NCI-H2107 treated with DMSO at 0.1 percent for 48 hours (cell line): Measurements from ENCODE around the gene BRI3BP.

Source experiments
- DNase-seq: peaks from one replicate; lab custom pipeline; 2025; ENCODE audit not compliant: unreplicated experiment; lab: John Stamatoyannopoulos, UW

Gene BRI3BP, protein sequence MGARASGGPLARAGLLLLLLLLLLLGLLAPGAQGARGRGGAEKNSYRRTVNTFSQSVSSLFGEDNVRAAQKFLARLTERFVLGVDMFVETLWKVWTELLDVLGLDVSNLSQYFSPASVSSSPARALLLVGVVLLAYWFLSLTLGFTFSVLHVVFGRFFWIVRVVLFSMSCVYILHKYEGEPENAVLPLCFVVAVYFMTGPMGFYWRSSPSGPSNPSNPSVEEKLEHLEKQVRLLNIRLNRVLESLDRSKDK

DNA sequence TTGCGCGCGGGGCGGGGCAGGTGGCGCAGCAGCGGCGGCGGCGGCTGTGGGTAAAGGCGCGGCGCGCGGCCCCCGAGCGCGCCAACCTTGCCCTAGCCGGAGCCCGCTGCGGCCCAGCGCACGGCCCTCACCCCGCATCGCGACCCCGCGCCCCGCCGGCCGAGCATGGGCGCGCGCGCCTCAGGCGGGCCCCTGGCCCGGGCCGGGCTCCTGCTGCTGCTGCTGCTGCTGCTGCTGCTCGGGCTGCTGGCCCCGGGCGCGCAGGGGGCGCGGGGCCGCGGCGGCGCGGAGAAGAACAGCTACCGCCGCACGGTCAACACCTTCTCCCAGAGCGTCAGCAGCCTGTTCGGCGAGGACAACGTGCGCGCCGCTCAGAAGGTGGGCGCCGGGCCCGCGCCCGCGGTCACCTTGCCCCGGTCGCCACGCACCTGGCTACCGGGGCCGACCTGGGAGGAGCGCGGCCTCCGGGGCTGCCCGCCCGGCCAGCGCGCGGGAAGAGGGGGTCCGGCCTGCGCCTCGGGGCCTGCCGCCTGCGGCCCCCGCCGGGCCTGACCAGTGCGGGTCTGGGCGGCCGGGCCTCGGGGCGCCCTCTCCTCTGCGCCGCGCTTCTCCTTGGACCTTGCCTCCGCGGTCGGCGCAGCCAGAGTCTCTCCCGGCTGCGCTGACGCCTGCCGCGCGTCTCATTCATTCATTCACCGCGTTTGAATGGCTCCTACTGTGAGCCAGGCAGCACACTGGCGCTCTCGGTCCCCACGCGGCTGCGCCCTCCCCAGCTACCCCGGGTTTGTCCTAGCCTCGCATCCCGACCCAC is at the start of gene BRI3BP:
Gene BRI3BP (plus strand): TSS at position 20 of the 811 bp plus-strand sequence. CDS start 146 bp downstream, at position 166.
- DNase-seq, result no peak

DNA sequence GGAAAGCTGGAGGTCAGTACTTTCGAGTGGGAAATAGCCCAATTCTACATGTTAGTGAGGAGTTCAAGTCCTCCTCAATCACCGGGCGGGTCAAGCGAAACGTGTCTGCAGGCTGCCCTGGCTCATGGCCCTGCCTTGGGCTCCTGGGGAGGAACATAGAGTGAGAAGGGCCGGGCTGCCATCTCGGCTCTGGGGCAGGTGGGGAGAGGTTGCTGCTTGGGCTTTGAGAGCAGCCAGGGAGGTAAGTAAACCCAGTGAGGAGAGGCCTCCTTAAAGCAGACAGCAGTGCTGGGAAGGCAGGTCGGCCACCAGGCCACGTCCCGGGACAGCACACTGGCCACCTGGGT is 47.0 kb upstream of the BRI3BP start:
- no peak for DNase-seq

DNA sequence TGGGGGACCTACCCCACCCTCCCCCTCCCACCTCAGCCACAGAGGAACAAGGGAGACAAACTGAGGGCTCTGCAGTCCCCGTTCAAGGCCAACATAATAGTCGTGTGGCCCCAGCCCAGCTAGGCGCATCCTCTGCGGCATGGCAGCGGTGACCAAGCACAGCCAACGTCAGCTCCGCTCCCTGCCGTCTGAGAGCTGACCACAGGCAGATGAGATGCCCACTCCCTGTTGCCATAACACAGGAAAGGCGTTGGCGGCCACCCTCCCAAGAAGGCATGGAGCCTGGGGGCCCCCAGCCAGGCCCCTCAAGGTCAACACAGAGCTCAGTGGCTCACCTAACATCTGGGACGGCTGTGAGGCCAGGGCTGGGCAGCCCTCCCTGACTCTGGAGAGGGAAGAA is 46.4 kb upstream of the BRI3BP start:
- DNase-seq, result no peak

DNA sequence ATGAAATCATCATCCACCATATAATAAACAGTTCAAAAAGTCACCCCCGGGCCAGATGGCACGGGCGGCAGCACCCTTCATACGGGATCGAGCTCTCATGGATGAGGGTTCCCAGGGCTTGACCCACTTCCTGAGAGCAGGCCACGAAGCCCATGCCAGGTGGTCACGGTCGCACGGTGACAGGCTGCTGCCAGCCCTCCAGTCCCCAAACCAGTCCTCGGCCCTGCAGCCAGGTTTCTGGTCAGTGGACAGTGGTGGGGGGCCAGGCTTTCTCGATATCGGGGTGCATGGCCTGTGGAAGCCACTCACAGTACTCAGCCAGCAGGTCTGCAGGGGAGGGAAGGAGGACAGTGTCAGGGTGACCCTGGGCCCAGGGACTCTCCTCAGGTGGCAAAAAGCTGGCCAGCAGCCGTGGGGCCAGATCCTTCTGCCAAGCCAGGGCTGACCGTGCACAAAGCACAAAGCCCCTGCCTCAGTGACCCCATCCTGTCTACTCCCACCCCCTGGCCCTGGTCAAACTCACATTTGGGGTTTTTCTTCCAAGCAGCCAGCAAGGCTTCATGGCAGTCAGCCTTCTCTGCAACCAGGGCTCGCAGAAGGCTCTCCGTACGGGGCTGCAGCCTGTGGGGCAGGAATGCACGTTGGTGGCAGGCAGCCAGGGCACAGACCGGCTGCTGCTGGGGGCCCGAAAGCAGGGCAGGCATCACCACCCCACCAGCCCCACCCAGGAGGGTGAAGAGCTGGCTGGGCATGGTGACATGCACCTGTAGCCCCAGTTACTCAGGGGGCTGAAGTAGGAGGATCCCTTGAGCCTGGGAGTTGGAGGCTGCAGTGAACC is 45.7 kb upstream of the BRI3BP start:
- no peak for DNase-seq

DNA sequence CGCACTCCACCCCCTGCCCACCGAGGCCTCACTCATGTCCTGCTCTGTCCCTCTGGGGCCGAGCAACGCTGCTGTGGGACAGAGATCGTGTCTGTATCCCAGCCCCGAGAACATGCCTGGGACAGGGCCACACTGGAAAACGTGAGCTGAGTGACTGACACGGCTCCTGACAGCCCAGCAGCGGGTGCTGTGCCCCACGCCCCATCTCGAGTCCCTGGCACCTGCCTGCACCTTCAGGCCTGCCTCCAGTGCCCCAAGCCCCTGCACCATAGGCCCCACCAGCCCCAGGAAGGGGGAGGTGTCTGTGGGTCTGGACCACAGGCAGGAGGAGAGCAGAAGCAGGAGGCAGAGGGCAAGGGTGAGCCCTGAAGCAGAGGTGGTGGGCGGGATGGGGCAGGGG is 44.4 kb upstream of the BRI3BP start:
- no peak for DNase-seq

DNA sequence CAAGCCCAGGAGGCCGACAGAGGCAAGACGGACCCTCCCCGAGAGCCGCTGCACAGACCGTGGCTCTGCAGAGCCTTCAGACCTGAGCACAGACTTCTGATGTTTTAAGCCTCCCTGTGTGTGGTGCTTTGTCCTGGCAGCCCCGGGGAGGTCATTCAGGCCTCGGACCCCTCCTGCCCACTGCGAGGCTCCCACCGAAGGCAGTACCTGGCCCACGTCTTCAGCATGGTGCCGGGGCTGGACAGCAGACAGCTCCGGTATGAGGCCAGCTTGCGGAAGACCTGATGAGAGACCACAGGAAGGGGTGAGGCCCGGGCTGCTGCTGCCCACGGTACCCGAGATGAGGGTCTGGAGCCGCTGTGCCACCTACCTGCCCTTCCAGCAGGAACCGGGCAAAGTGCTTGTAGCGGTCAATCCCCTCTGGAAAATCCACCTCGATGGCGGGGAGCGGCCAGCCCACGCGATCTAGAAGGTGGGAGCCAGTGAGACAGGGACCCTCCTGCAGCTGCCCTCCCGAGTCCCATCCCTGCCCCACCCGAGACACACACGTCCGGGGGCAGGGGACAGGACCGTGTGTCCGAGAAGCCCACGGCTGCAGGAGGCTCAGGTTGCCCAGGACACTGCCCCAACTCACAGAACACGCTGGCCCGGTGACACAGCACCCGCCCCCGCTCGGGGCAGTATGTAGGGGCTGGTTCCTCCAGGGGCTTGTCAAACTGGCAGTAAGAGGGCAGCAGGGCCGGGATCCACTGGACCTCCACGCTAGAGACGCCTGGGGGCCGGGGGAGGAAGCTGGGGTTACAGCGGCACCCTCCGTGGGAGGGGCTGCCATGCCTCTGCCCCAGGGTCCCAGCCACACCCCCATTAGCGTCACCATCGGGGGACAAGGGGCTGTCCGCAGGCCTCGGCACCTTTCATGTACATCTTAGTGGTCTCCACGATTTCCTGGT is 43.4 kb upstream of the BRI3BP start:
- no peak for DNase-seq

DNA sequence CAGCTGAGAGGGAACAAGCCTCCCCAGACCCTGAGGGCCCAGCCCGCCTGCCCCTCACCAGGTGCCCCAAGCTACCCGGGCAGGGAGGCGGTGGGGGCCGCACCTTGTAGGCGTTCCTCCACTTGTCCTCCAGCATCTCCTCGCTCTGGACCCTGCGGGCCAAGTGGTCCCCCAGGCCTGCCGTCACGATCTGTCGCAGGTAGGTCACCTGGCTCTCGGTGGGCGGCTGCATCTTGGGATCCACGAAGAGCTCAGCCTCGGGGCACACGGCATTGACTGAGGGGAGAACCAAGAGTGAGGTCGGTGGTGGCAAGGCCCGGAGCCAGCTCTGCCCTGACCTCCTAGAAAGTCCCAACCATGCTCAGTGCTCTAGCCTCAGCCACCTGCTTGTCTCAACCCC is 41.1 kb upstream of the BRI3BP start:
- DNase-seq, result no peak

DNA sequence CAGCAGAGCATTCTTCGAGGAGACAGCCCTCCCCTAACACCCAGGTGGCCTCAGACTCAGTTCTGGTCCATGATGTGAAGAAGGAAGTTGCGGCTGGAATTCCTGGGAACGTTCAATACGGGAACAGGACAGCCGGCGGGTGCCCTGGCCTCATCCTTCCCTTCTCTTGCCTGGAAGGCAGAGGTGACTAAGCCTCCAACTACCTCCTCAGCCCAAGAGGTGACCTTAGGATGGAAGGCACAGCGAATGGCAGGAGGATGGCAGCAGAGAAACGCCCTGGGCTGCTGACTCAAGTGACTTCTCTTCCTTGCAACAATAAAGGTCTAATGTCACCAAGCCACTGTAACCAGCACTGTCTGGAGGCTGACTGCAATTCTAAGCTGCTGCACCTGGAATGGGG is 40.6 kb upstream of the BRI3BP start:
- no peak for DNase-seq

DNA sequence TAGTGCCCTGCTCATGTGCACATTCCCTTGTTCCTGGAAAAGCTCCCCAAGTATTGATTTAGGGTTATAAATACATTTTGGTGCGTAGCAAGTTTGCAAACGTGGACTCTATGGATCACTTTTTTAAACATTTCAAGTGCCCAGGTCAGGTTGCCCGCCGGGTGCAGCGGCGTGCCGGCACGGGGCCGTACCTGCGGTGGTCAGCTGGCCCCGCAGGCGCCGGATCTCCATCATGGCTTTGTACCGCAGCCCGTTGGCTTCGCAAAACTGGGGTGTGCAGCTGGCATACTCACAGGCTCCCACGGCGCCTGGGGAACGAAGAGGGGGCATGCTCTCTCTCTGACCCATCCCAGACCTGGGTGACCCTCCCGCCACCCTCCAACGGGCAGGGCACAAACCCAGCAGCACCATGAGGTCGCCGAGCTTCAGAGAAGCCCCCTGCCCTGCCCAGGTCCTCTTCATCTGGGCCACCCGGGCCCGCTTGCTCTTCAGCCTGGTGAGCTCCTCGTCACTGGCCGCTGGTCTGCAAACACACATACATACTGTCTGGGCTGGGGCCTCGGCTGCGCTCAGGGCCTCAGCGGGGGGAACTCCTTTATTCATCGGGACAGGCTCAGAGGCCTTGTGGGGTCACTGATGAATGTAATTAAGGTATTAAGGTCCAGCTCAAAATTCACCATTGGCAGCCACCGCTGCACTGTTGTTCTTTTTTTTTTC is 39.6 kb upstream of the BRI3BP start:
- DNase-seq, result no peak

DNA sequence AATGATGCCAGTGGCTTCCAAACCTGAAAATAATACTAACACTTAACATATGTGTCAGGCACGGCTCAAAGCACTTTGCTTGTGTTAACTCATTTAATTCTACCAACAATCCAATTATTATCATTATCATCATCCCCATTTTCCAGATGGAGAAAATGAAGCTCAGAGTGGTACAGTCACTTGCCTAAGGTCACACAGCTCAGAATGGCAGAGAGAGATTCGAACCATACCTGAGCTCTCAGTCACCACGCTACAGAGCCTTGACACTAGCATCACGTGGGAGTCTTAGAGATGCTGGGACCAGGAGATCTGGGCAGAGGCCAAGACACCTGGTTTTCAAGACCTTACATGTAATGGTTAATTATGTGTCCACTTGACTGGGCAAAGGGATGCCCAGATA is 38.7 kb upstream of the BRI3BP start:
- DNase-seq, result no peak

DNA sequence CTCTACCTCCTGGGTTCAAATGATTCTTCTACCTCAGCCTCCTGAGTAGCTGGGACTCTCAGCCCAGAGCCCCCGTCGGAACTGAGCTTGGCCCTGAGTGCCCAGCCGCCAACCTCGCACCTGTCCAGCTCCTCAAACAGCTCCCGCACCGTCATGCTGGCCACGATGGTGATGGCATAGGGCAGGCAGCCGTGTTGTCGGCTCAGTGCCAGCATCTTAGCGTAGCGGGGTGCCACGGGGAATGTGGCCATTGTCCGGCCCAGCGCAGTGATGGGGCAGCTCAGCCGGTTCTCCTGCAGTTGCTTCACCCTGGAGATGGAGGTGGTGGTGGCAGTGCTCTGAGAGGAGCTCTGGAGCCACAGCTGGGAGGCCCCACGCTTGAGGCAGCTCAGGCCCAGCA is 36.9 kb upstream of the BRI3BP start:
- DNase-seq, result no peak

DNA sequence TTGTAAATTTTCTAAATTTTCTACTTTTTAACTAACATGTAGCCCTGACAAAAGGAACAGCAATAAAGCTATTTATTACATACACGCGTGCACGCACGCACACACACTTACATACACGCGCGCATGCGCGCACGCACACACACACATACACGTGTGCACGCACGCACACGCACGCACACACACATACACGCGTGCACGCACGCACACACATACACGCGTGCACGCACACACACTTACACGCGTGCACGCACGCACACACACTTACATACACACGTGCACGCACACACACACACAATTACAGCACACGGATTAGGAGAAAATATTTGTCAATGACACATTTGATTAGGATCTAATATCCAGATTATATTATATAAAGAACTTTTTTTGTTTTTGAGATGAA is 32.4 kb upstream of the BRI3BP start:
- no peak for DNase-seq

DNA sequence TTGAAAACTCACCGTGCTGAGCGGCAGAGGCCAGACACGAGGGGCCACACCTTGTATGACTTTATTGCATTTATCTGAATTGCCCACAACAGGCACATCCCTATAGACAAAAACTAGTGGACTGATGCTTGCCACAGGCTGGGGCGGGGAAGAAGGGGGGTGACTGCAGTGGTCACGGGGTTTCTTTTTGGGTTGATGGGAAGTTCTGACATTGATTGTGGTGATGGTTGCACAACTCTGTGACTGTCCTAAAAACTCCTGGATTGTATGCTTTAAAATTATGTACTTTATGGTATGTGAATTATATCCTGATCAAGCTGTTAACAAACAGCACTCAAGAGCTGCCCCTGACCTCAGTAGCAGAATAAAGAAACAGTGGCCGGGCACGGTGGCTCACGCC is 30.2 kb upstream of the BRI3BP start:
- DNase-seq, result no peak

DNA sequence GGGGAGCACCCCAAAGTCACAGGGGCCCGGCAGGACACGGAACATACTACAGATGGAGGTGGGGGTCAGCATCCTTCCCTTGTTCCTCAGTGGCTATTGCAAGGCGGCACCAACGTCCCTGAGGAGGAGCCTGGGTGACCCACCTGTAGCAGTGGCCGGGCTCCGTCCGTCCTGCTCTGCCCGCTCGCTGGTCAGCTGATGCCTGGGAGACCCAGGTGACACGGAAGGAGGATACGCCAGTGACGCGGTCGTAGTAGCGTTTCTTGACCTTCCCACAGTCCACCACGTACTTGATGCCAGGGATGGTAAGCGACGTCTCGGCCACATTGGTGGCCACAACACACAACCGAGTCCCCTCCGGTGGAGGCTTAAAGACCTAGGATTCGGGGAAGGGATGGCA is 29.2 kb upstream of the BRI3BP start:
- DNase-seq, result no peak

DNA sequence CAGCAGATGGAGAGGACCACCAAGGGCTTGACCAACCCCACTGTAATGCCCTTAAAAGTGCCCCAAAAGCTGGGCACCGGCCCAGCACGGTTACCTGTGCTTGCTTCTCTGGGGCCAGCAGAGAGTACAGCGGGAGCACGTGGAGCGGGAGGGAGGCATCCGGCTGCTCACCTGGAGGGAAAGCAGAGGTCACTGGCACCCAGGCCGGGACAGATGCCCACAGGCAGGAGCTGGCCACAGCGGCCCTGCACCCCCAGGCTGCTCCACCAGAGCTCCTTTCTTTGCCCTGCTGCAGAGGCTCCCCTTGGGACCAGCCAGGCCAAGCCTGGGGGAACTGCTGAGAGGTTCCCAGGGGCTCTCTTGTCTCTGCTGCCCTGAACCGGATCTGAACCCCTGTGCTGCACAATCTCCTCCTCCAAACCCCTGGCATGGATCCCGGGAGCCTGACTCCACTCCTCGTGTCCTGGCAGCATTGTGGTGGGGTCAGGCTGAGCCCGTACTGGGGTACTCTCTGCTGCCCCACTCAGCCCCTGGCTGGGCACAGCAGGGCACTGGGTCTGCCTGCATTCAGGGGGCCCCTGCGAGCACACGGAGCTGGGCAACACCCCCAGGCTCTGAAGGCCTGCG is 28.5 kb upstream of the BRI3BP start:
- peak; percentile 10 for DNase-seq

DNA sequence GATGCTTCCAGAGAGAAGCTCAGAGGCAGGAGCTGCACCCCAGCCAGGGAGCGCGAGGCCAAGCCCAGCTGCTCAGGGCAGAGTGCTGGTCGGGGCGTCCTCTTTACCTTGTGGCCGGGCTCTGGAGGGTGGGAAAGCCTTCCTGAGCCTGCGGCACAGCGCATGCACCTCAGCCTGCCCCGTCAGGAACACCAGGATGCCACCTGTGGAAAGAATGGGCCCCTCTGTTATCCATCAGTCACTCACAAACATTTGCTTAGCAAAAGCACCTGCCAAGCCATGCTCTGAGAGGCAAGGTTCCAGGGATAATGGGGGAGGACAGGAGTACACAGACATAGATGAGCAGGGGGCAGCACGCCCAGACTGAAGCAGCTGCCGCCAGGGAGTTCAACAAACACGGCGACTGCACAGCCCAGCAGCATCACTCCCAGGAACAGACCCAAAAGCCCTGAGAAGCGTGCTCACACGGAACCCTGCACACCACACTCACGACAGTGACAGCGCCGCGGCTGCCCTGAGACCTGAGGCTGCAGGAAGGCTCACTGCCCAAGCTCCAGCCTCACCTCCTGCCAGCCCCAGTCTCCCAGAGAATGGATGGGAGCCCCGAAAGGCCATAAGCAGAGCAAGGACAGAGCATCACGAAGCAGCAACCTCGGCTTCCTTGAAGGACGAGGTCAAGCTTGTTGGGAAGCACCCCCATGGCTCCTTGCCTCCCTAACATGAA is 26.3 kb upstream of the BRI3BP start:
- DNase-seq, result no peak

DNA sequence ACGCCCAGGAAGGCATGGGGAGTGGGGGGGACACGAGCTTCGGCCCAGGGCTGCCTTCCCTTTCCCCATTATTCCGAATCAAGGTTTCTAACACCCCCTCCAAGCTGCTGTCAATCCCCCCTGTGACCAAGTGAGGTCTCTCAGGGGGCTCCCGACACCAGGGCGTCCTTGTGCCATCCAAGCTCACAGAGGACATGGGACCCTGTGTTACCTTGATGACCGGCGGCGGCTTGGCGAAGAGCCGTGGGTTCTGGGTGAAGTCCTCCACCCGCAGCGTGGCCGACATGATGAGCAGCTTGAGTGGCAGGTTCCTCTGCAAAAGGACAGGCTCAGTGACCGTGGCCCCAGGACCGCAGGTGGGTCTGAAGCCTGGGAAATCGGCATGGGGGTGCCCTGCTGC is 24.8 kb upstream of the BRI3BP start:
- no peak for DNase-seq

DNA sequence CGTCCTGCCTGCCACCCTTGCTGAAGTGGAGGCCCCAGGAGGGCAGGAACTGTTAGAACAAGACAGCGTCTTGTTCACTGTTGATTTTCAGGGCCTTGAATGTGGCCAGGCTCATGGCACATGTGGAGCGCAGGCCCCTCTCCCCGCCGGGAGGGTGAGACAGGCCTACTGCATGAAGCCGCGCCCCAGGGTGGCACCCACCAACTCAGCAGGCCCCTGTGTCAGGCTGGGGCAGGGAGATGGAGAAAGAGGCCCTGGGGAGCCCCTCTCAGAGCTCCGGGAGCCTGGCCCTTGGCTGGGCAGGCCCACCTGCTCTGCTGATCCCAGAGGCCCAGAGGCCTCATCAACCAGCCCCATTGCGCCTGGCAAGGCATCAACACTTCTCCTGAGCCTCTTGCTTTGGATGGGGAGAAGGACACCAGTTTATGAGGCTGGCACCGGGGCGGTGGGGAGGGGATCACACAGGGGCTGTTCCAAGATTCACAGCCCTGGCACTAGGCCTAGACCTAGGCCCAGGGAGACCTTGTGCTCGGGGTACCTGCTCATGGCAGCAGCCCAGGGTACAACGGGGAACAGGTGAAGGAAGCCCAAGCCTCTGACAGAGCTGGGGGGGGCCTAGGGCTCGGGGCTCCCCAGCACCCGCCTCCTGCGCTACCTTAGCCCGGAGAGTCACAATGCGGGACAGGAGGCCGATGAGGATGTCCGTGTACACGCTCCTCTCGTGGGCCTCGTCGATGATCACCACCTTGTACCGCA is 22.6 kb upstream of the BRI3BP start:
- no peak for DNase-seq
